ENCODE measurements around the gene RBCK1. TPM values are rescaled to one million over a fixed set of nuclear protein-coding genes. Genes with fewer than 3 reads are reported as not detected.

The RBCK1 gene
- total and polyA plus RNA-seq, 9 of the 15 experiments (the other 6 are each of a cell fraction or from before 2014, with no cell fraction given): 5.9 to 59.3 (median 26.5) TPM

DNA sequence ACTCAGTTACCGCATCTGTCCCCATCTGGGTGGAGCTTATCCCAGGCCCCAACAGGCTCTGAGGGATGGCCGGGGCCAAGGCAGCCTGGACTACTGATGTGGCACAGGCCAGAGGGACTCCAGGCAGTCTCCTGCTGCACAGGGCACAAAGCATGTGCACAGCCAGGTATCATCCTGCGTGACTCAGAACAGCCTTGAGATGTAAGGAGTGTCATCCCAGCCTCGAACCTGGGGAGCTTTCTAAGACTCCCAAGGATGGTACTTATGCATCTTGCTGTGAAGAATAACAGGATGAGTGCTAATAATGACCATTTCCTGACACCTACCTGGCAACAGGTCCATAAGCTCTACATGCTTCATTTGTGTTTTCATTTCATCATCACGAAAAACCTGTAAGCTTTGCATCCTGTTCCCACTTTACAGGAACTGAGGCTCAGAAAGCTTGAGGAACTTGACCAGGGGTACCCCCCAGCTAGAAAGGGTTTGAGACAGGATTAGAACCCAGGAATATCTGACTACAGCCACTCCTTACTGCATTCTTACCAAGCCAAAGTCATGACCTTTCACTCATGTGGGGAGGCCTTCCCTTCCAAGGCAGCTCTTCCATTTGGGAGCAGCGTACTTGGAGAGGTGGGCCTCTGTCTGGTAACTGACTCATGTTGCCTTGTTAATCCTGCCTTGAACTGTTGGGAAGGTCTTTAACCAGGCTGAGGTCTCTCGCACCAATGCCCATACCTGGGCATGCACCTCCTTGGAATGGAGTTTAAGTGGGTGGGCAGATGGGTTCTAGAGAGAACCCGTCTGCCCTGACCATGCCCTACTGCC, 25.6 kb upstream of the RBCK1 start (continued):
- TF ChIP-seq, protein P1, sequence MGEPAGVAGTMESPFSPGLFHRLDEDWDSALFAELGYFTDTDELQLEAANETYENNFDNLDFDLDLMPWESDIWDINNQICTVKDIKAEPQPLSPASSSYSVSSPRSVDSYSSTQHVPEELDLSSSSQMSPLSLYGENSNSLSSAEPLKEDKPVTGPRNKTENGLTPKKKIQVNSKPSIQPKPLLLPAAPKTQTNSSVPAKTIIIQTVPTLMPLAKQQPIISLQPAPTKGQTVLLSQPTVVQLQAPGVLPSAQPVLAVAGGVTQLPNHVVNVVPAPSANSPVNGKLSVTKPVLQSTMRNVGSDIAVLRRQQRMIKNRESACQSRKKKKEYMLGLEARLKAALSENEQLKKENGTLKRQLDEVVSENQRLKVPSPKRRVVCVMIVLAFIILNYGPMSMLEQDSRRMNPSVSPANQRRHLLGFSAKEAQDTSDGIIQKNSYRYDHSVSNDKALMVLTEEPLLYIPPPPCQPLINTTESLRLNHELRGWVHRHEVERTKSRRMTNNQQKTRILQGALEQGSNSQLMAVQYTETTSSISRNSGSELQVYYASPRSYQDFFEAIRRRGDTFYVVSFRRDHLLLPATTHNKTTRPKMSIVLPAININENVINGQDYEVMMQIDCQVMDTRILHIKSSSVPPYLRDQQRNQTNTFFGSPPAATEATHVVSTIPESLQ (CRISPR knock-in tag; IDR thresholded peaks at IDR 0.05): 0 out of 2 replicates have a peak, but pooled peaks have one; percentile 25
- TF ChIP-seq RBFOX2 (IDR thresholded peaks at IDR 0.05; ENCODE audit: low read depth, low read length) (peak; percentile 73), ETV5 (CRISPR knock-in tag; IDR thresholded peaks at IDR 0.05; ENCODE audit: low read depth) (0 out of 2 replicates have a peak, but pooled peaks have one; percentile 24), ASH1L (IDR thresholded peaks at IDR 0.05; ENCODE audit: borderline replicate concordance, low read depth, partially characterized antibody) (no peak), NR2C2 (CRISPR knock-in tag; IDR thresholded peaks at IDR 0.05) (no peak), NR2C2 (tag; IDR thresholded peaks at IDR 0.05) (peak; percentile 43; the same call in 1 of the 2 replicates), CBFB (CRISPR knock-in tag; IDR thresholded peaks at IDR 0.05) (0 out of 2 replicates have a peak, but pooled peaks have one; percentile 41), POLR2A (conservative IDR thresholded peaks at IDR 0.05) (peak; percentile 33; the same call in 1 of the 2 replicates), TARDBP (IDR thresholded peaks at IDR 0.05) (0 out of 2 replicates have a peak, but pooled peaks have one; percentile 51), ZNF175 (CRISPR knock-in tag; IDR thresholded peaks at IDR 0.05; ENCODE audit: low read depth) (peak; percentile 63), ZNF12 (CRISPR knock-in tag; IDR thresholded peaks at IDR 0.05) (no peak), ZNF143 (CRISPR knock-in tag; IDR thresholded peaks at IDR 0.05) (0 out of 2 replicates have a peak, but pooled peaks have one; percentile 15), DMBX1 (CRISPR knock-in tag; IDR thresholded peaks at IDR 0.05; ENCODE audit: borderline replicate concordance) (no peak; the same call in 1 of the 2 replicates)
- TF ChIP-seq, protein P2, sequence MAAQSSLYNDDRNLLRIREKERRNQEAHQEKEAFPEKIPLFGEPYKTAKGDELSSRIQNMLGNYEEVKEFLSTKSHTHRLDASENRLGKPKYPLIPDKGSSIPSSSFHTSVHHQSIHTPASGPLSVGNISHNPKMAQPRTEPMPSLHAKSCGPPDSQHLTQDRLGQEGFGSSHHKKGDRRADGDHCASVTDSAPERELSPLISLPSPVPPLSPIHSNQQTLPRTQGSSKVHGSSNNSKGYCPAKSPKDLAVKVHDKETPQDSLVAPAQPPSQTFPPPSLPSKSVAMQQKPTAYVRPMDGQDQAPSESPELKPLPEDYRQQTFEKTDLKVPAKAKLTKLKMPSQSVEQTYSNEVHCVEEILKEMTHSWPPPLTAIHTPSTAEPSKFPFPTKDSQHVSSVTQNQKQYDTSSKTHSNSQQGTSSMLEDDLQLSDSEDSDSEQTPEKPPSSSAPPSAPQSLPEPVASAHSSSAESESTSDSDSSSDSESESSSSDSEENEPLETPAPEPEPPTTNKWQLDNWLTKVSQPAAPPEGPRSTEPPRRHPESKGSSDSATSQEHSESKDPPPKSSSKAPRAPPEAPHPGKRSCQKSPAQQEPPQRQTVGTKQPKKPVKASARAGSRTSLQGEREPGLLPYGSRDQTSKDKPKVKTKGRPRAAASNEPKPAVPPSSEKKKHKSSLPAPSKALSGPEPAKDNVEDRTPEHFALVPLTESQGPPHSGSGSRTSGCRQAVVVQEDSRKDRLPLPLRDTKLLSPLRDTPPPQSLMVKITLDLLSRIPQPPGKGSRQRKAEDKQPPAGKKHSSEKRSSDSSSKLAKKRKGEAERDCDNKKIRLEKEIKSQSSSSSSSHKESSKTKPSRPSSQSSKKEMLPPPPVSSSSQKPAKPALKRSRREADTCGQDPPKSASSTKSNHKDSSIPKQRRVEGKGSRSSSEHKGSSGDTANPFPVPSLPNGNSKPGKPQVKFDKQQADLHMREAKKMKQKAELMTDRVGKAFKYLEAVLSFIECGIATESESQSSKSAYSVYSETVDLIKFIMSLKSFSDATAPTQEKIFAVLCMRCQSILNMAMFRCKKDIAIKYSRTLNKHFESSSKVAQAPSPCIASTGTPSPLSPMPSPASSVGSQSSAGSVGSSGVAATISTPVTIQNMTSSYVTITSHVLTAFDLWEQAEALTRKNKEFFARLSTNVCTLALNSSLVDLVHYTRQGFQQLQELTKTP (IDR thresholded peaks at IDR 0.05; ENCODE audit: low read depth in 1 of 2, partially characterized antibody in 2 of 2): peak in 1 of 2 experiments; percentile 71
- TF ChIP-seq, protein P3, sequence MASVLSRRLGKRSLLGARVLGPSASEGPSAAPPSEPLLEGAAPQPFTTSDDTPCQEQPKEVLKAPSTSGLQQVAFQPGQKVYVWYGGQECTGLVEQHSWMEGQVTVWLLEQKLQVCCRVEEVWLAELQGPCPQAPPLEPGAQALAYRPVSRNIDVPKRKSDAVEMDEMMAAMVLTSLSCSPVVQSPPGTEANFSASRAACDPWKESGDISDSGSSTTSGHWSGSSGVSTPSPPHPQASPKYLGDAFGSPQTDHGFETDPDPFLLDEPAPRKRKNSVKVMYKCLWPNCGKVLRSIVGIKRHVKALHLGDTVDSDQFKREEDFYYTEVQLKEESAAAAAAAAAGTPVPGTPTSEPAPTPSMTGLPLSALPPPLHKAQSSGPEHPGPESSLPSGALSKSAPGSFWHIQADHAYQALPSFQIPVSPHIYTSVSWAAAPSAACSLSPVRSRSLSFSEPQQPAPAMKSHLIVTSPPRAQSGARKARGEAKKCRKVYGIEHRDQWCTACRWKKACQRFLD (CRISPR knock-in tag; IDR thresholded peaks at IDR 0.05): 0 out of 2 replicates have a peak, but pooled peaks have one; percentile 2
- TF ChIP-seq, protein P4, sequence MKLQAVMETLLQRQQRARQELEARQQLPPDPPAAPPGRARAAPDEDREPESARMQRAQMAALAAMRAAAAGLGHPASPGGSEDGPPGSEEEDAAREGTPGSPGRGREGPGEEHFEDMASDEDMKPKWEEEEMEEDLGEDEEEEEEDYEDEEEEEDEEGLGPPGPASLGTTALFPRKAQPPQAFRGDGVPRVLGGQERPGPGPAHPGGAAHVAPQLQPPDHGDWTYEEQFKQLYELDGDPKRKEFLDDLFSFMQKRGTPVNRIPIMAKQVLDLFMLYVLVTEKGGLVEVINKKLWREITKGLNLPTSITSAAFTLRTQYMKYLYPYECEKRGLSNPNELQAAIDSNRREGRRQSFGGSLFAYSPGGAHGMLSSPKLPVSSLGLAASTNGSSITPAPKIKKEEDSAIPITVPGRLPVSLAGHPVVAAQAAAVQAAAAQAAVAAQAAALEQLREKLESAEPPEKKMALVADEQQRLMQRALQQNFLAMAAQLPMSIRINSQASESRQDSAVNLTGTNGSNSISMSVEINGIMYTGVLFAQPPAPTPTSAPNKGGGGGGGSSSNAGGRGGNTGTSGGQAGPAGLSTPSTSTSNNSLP (IDR thresholded peaks at IDR 0.05; ENCODE audit: borderline replicate concordance, low read depth, low read length): no peak
